Ishikawa (cell line): ENCODE results near the gene WDR46.

Source experiments
- TCF12 ChIP-seq: IDR thresholded peaks from 2 replicates; pipeline ENCODE4 v1.6.1; 2012; ENCODE audit warnings: low read depth
- YY1 ChIP-seq: IDR thresholded peaks from 2 replicates; pipeline ENCODE4 v1.6.1; 2012; ENCODE audit warnings: low read depth

DNA sequence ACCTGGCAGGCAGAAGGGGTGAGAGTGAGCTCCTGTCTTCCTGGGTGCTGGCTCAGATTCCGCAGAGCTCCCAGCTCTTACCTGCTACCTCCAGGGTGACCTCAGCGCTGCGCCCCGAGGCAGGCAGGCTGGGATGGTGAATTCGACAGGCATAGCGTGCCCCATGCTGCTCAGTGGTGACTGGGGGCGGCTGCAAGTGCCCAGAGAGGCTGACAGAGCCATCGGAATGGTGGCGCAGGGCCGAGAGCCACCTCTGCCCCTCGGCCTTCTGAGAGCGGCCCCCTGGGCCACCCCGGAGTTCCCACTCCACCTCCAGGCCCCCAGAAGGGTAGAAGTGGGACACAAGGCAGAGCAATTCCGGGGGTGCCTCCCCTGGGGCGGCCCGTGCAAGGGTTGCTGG lies 15.2 kb upstream of the WDR46 start:
- no peak for TF ChIP-seq TCF12
- no peak for TF ChIP-seq YY1
